Measurements from ENCODE around the gene MTF2. TPM values are rescaled to one million over a fixed set of nuclear protein-coding genes. Genes with fewer than 3 reads are reported as not detected.

Gene MTF2
- total RNA-seq, 1 donor from 2014 or later = 56.4 TPM

- peaks cover 3% of the 10 kb centered on the region for H3K79me2 ChIP-seq (ENCODE audit: insufficient read depth, low read length)
- TF ChIP-seq EZH2 (IDR thresholded peaks at IDR 0.05; ENCODE audit: insufficient read depth, low read length) (no peak), CTCF (IDR thresholded peaks at IDR 0.05; ENCODE audit: insufficient read depth, low read depth, low read length) (no peak)
- no peaks in the 10 kb centered on the region for H3K27me3 Mint-ChIP-seq (ENCODE audit: low read depth, unreplicated experiment)
- H3K36me3 Mint-ChIP-seq (ENCODE audit: low read depth, unreplicated experiment) = peaks cover 5% of the 10 kb centered on the region
- H3K4me3 Mint-ChIP-seq (ENCODE audit: unreplicated experiment) = no peak overlapping the region
- no peak overlapping the region for H3K4me2 ChIP-seq (ENCODE audit: low read length)
- DNase-seq (ENCODE audit: low read depth) = no peak
- no peak overlapping the region for H3K4me3 ChIP-seq (ENCODE audit: insufficient read depth, low read depth, low read length)
- no peaks in the 10 kb centered on the region for H3K4me1 ChIP-seq (ENCODE audit: insufficient read depth, low read length)
- no peak overlapping the region for H3K27ac ChIP-seq (ENCODE audit: low read depth, low read length)
- FAIRE-seq = no peak
- H3K9me3 Mint-ChIP-seq (ENCODE audit: unreplicated experiment) = no peaks in the 10 kb centered on the region
- no peaks in the 10 kb centered on the region for H3K27me3 ChIP-seq (ENCODE audit: insufficient read depth, low read length)
- no peaks in the 10 kb centered on the region for H4K20me1 ChIP-seq (ENCODE audit: insufficient read depth, low read length)
- no peak overlapping the region for H2AFZ ChIP-seq (ENCODE audit: low read depth, low read length)
- H3K4me1 Mint-ChIP-seq (ENCODE audit: low read depth, unreplicated experiment) = no peaks in the 10 kb centered on the region
- peaks cover 10% of the 10 kb centered on the region for H3K36me3 ChIP-seq (ENCODE audit: insufficient read depth, low read length)
- H3K27ac Mint-ChIP-seq (ENCODE audit: unreplicated experiment) = no peak overlapping the region
- H3K9me3 ChIP-seq (ENCODE audit: insufficient read depth, low read depth, low read length) = no peaks in the 10 kb centered on the region
- H3K9ac ChIP-seq (ENCODE audit: low read length) = no peak overlapping the region
These were observed 45.7 kb downstream of the MTF2 start for GRCh38 chr1:93124556-93125355.

- DNase-seq (ENCODE audit: low read depth) (no peak), FAIRE-seq (no peak)
- Histone ChIP-seq H4K20me1 (ENCODE audit: insufficient read depth, low read length) (no peaks in the 10 kb centered on the region), H3K9ac (ENCODE audit: low read length) (no peak overlapping the region), H3K79me2 (ENCODE audit: insufficient read depth, low read length) (no peaks in the 10 kb centered on the region), H3K9me3 (ENCODE audit: insufficient read depth, low read depth, low read length) (no peaks in the 10 kb centered on the region), H3K4me3 (ENCODE audit: insufficient read depth, low read depth, low read length) (no peak overlapping the region), H3K36me3 (ENCODE audit: insufficient read depth, low read length) (peaks cover 7% of the 10 kb centered on the region), H3K4me2 (ENCODE audit: low read length) (no peak overlapping the region), H3K27me3 (ENCODE audit: insufficient read depth, low read length) (no peaks in the 10 kb centered on the region), H3K27ac (ENCODE audit: low read depth, low read length) (no peak overlapping the region), H3K4me1 (ENCODE audit: insufficient read depth, low read length) (no peaks in the 10 kb centered on the region), H2AFZ (ENCODE audit: low read depth, low read length) (no peak overlapping the region)
- Mint-ChIP-seq H3K36me3 (ENCODE audit: low read depth, unreplicated experiment) (no peaks in the 10 kb centered on the region), H3K9me3 (ENCODE audit: unreplicated experiment) (no peaks in the 10 kb centered on the region), H3K4me1 (ENCODE audit: low read depth, unreplicated experiment) (no peaks in the 10 kb centered on the region), H3K27me3 (ENCODE audit: low read depth, unreplicated experiment) (no peaks in the 10 kb centered on the region), H3K27ac (ENCODE audit: unreplicated experiment) (no peak overlapping the region), H3K4me3 (ENCODE audit: unreplicated experiment) (no peak overlapping the region)
- no peak for TF ChIP-seq EZH2 (IDR thresholded peaks at IDR 0.05; ENCODE audit: insufficient read depth, low read length)
- TF ChIP-seq CTCF (IDR thresholded peaks at IDR 0.05; ENCODE audit: insufficient read depth, low read depth, low read length) = no peak
These were observed 50.5 kb downstream of the MTF2 start for GRCh38 chr1:93129507-93130099.

DNA sequence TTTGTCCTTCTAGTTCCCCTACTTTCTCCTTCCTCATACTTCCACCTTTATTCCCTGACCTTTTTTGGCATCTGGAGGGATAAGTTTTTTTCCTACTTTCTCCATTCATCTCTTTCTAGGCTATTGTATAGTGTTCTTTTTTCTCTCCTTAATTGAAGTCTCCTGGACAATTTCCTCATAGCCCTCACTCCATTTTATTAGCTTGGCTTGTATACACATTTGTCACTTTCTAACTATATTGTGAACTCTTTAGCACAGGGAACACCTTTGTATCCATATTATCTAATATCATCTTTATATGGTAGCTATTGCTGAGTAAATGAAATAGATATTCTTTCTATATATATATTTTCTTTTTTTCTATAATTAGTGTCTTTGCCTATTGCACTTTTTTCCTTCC lies 53.6 kb downstream of the MTF2 start:
- FAIRE-seq (no peak), DNase-seq (ENCODE audit: low read depth) (no peak)
- H3K27me3 Mint-ChIP-seq (ENCODE audit: low read depth, unreplicated experiment) = no peaks in the 10 kb centered on the region

More for the DNA sequence above, 53.6 kb downstream of the MTF2 start:
- Histone ChIP-seq H3K27me3 (ENCODE audit: insufficient read depth, low read length) (no peaks in the 10 kb centered on the region), H2AFZ (ENCODE audit: low read depth, low read length) (no peak overlapping the region), H4K20me1 (ENCODE audit: insufficient read depth, low read length) (no peaks in the 10 kb centered on the region), H3K9ac (ENCODE audit: low read length) (no peak overlapping the region), H3K79me2 (ENCODE audit: insufficient read depth, low read length) (no peaks in the 10 kb centered on the region), H3K9me3 (ENCODE audit: insufficient read depth, low read depth, low read length) (no peaks in the 10 kb centered on the region), H3K4me2 (ENCODE audit: low read length) (no peak overlapping the region), H3K4me3 (ENCODE audit: insufficient read depth, low read depth, low read length) (no peak overlapping the region), H3K4me1 (ENCODE audit: insufficient read depth, low read length) (no peaks in the 10 kb centered on the region), H3K27ac (ENCODE audit: low read depth, low read length) (no peak overlapping the region), H3K36me3 (ENCODE audit: insufficient read depth, low read length) (peaks cover 15% of the 10 kb centered on the region)
- no peaks in the 10 kb centered on the region for H3K9me3 Mint-ChIP-seq (ENCODE audit: unreplicated experiment)
- H3K4me3 Mint-ChIP-seq (ENCODE audit: unreplicated experiment) = no peak overlapping the region
- H3K4me1 Mint-ChIP-seq (ENCODE audit: low read depth, unreplicated experiment) = no peaks in the 10 kb centered on the region
- H3K36me3 Mint-ChIP-seq (ENCODE audit: low read depth, unreplicated experiment) = peaks cover 3% of the 10 kb centered on the region
- TF ChIP-seq CTCF (IDR thresholded peaks at IDR 0.05; ENCODE audit: insufficient read depth, low read depth, low read length) (no peak), EZH2 (IDR thresholded peaks at IDR 0.05; ENCODE audit: insufficient read depth, low read length) (no peak)
- H3K27ac Mint-ChIP-seq (ENCODE audit: unreplicated experiment) = no peak overlapping the region
